MM.1S (cell line): ENCODE results near the gene KIF14.

Experiments
- EZH2 ChIP-seq: fragments of 300-600 bp; sonication (generic); optimal IDR thresholded peaks from 2 replicates; pipeline ENCODE3; 2017; ENCODE audit warnings: low read depth, mild to moderate bottlenecking, antibody characterized with exemption, low read length, mixed read lengths
- TF ChIP-seq, protein P1 (sequence below): fragments of 300-600 bp; sonication (generic); IDR thresholded peaks from 2 replicates; pipeline ENCODE4 v1.5.1; 2016; ENCODE audit warnings: antibody characterized with exemption, low read length, mixed read lengths

- TF ChIP-seq, protein P1, sequence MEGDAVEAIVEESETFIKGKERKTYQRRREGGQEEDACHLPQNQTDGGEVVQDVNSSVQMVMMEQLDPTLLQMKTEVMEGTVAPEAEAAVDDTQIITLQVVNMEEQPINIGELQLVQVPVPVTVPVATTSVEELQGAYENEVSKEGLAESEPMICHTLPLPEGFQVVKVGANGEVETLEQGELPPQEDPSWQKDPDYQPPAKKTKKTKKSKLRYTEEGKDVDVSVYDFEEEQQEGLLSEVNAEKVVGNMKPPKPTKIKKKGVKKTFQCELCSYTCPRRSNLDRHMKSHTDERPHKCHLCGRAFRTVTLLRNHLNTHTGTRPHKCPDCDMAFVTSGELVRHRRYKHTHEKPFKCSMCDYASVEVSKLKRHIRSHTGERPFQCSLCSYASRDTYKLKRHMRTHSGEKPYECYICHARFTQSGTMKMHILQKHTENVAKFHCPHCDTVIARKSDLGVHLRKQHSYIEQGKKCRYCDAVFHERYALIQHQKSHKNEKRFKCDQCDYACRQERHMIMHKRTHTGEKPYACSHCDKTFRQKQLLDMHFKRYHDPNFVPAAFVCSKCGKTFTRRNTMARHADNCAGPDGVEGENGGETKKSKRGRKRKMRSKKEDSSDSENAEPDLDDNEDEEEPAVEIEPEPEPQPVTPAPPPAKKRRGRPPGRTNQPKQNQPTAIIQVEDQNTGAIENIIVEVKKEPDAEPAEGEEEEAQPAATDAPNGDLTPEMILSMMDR, result no peak
- TF ChIP-seq EZH2, result no peak
Observed at GRCh38 chr1:200561856-200562214, 58.7 kb downstream of the KIF14 start.
